NCI-H2171 treated with DMSO at 0.1 percent for 48 hours (cell line): ENCODE data around the gene GYPC.
"Not testable (repeated sequence)": the region's sequence is repeated elsewhere in the genome, so short reads cannot be mapped to it uniquely, and the experiment has no call there.

Experiments
- DNase-seq: peaks from one replicate; lab custom pipeline; 2025; lab: John Stamatoyannopoulos, UW

Gene GYPC

GRCh38 chr2:126699716-126700581, 44.0 kb downstream of the GYPC start:
- DNase-seq, result peak; percentile 25

- no peak for DNase-seq
Observed at GRCh38 chr2:126700677-126701076, 44.7 kb downstream of the GYPC start.

GRCh38 chr2:126703311-126703710, 47.4 kb downstream of the GYPC start:
- DNase-seq, result no peak

- no peak for DNase-seq
Observed at GRCh38 chr2:126704434-126705160, 48.6 kb downstream of the GYPC start.

- no peak for DNase-seq
Observed at GRCh38 chr2:126707191-126707590, 51.2 kb downstream of the GYPC start.

- no peak for DNase-seq
Observed at GRCh38 chr2:126707941-126708340, 52.0 kb downstream of the GYPC start.

- DNase-seq, result no peak
Observed at GRCh38 chr2:126714191-126714965, 58.4 kb downstream of the GYPC start.

GRCh38 chr2:126715111-126715510, 59.2 kb downstream of the GYPC start:
- DNase-seq, result no peak

GRCh38 chr2:126715576-126716406, 59.8 kb downstream of the GYPC start:
- no peak for DNase-seq

- not testable (repeated sequence) for DNase-seq
Observed at GRCh38 chr2:126717277-126717676, 61.3 kb downstream of the GYPC start.

GRCh38 chr2:126717928-126718327, 62.0 kb downstream of the GYPC start:
- DNase-seq, result no peak

GRCh38 chr2:126719191-126719832, 63.4 kb downstream of the GYPC start:
- DNase-seq, result no peak

- no peak for DNase-seq
Observed at GRCh38 chr2:126719833-126720351, 63.9 kb downstream of the GYPC start.

- DNase-seq, result no peak
Observed at GRCh38 chr2:126720638-126721037, 64.7 kb downstream of the GYPC start.

- DNase-seq, result no peak
Observed at GRCh38 chr2:126722081-126722480, 66.1 kb downstream of the GYPC start.

- no peak for DNase-seq
Observed at GRCh38 chr2:126722546-126722945, 66.6 kb downstream of the GYPC start.

- no peak for DNase-seq
Observed at GRCh38 chr2:126723281-126723815, 67.4 kb downstream of the GYPC start.

- no peak for DNase-seq
Observed at GRCh38 chr2:126725580-126725979, 69.6 kb downstream of the GYPC start.

GRCh38 chr2:126729896-126730295, 73.9 kb downstream of the GYPC start:
- DNase-seq, result no peak

GRCh38 chr2:126730655-126731054, 74.7 kb downstream of the GYPC start:
- no peak for DNase-seq

GRCh38 chr2:126731353-126731752, 75.4 kb downstream of the GYPC start:
- DNase-seq, result no peak
